SH-SY5Y (cell line): ENCODE measurements around the gene TMEM82.

Experiments
- GATA2 ChIP-seq: IDR thresholded peaks from 2 replicates; pipeline ENCODE4 v1.6.1; 2011; ENCODE audit warnings: mild to moderate bottlenecking, low read depth, low read length
- GATA3 ChIP-seq: IDR thresholded peaks from 2 replicates; pipeline ENCODE4 v1.6.1; 2011; ENCODE audit warnings: low read depth, mild to moderate bottlenecking, low read length, moderate library complexity

TMEM82 gene

GRCh38 chr1:15764890-15765289 lies 22.6 kb downstream of the TMEM82 start:
- TF ChIP-seq GATA3: no peak

- TF ChIP-seq GATA2: no peak
- no peak for TF ChIP-seq GATA3
Measured at GRCh38 chr1:15765495-15766194, 23.3 kb downstream of the TMEM82 start.

- TF ChIP-seq GATA2 (no peak), GATA3 (no peak)
Measured at GRCh38 chr1:15767941-15768340, 25.6 kb downstream of the TMEM82 start.

GRCh38 chr1:15768388-15768787 lies 26.1 kb downstream of the TMEM82 start:
- TF ChIP-seq GATA2 (no peak), GATA3 (no peak)

GRCh38 chr1:15770313-15770962 lies 28.1 kb downstream of the TMEM82 start:
- TF ChIP-seq GATA3 (no peak), GATA2 (no peak)

DNA sequence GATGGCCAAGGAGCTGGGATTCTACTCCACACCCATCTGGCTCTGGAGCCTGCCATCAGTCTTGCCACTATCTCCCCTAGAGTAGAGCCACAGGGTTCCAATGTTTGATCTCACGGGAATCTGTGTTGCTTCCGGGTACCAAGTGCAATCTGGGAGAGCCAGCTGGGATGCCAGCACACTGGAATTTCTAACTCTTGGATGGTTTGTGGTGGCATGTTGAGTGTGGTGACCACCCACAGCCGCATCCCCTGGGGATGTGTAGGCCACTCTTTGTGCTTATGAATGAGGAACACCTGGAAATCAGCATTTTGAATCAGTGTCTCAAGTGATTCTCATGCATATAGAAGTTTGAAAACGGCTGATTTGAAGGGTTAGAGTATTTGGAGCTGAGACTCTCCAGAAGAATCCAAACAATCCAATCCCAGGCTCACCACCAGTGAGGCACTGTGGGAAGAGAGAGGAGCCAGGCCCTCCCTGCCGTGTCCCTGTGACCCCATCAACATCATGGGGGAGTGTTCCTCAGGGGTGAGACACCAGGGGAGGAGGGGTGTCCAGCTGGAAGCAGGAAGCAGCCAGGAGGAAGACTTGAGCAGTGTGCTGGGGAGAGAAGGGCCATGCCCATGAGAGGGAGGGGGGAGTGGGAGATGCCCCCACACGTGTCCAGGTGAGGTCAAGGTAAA lies 29.7 kb downstream of the TMEM82 start:
- TF ChIP-seq GATA2 (no peak), GATA3 (no peak)

GRCh38 chr1:15775706-15776105 lies 33.4 kb downstream of the TMEM82 start:
- TF ChIP-seq GATA3: no peak
- no peak for TF ChIP-seq GATA2

GRCh38 chr1:15777909-15778707 lies 35.8 kb downstream of the TMEM82 start:
- TF ChIP-seq GATA2 (no peak), GATA3 (no peak)

- TF ChIP-seq GATA3 (no peak), GATA2 (no peak)
Measured at GRCh38 chr1:15785683-15786082, 43.4 kb downstream of the TMEM82 start.

- TF ChIP-seq GATA2: no peak
- no peak for TF ChIP-seq GATA3
Measured at GRCh38 chr1:15786581-15786980, 44.3 kb downstream of the TMEM82 start.

DNA sequence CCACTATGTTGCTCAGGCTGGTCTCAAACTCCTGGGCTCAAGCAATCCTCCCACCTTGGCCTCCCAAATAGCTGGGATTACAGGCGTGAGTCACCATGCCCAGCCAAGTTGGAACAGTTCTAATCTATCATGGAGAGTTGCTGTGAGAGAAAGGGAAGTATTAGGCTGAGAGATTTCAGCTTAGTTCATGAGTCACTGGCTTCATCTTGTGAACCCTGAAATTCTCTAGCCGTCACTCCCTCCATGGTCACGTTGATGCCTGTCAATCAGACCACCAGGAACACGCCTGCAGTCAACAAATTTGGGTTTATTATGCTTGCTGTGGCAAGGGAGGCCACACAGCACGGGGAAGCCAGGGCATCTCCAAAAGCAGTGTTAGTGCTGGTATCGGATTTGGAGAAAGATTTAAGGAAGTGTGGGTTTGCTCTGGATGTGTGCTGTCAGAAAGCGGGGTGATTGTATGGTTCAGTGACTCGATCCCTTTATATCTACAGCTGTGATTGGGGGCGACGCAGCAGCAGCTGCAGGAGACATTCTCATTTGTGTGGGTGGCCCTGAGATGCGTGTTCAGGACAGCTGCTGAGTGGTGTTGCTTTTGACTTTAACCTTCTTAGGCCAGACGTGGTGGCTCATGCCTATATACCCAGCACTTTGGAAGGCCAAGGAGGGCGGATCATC lies 46.5 kb downstream of the TMEM82 start:
- TF ChIP-seq GATA2 (no peak), GATA3 (no peak)

GRCh38 chr1:15796086-15796462 lies 53.8 kb downstream of the TMEM82 start:
- TF ChIP-seq GATA3 (no peak), GATA2 (no peak)
